ENCODE results near the gene GNA12. TPM values are rescaled to one million over a fixed set of nuclear protein-coding genes. Genes with fewer than 3 reads are reported as not detected.

Gene GNA12
- polyA plus RNA-seq, 1 donor (not counting 4 experiments of a cell fraction or from before 2014, with no cell fraction given): 35.5 TPM

DNA sequence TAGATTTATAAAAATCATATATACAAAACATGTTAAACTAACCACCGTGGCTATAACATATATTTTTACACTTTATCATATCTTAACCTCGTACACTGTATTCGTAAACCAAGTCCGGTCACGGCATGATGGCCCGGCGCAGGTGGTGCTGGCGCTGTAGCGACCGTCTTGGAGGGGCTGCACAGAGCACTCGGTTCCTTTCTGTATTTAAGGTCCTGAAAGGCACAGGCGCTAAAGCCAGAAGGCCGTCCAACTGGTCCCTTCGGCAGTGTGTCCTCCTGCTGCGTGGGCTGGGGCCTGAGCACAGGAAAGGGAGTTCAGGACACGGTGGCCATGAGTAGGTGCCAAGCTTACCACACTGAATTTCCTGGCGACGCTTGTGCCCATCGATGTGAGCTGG lies 122.3 kb downstream of the GNA12 start:
- dilution Hi-C loops (cut with MboI; ENCODE audit: extremely low pct_ligation_motif_present, low sequenced_read_pairs): no loop called here
- Histone ChIP-seq H3K4me2 (ENCODE audit: control insufficient read depth, extremely low read depth, insufficient read depth, low read depth, low read length) (no peak overlapping the region), H3K9me3 (ENCODE audit: control insufficient read depth, low read depth, low read length) (no peaks in the 10 kb centered on the region), H3K27ac (ENCODE audit: control insufficient read depth, insufficient read depth, low read length) (no peak overlapping the region), H2AFZ (ENCODE audit: control insufficient read depth, low read length) (no peak overlapping the region), H3K4me1 (ENCODE audit: control insufficient read depth, extremely low read depth, insufficient read depth, low read length) (peaks cover 8% of the 10 kb centered on the region), H3K9ac (ENCODE audit: control insufficient read depth, extremely low read depth, insufficient read depth, low read length) (no peak overlapping the region), H3K4me3 (ENCODE audit: control insufficient read depth in 2 of 3, extremely low read depth in 1 of 3, insufficient read depth in 2 of 3, low read depth in 1 of 3, low read length in 3 of 3) (no peak overlapping the region), H4K20me1 (ENCODE audit: control insufficient read depth, extremely low read depth, insufficient read depth, low read length) (no peaks in the 10 kb centered on the region), H3K9me1 (ENCODE audit: control insufficient read depth, extremely low read depth, insufficient read depth, low read length) (no peaks in the 10 kb centered on the region), H3K27me3 (ENCODE audit: control insufficient read depth, extremely low read depth, insufficient read depth, low read length) (no peaks in the 10 kb centered on the region), H3K79me2 (ENCODE audit: control insufficient read depth, insufficient read depth, low read length) (no peaks in the 10 kb centered on the region), H3K36me3 (ENCODE audit: control insufficient read depth in 2 of 2, extremely low read depth in 1 of 2, insufficient read depth in 2 of 2, low read length in 2 of 2) (peaks cover 5 to 11% of the 10 kb centered on the region in 2 experiments)
- no peak for TF ChIP-seq EZH2 (IDR thresholded peaks at IDR 0.05; ENCODE audit: low read length)
- TF ChIP-seq, protein P1, sequence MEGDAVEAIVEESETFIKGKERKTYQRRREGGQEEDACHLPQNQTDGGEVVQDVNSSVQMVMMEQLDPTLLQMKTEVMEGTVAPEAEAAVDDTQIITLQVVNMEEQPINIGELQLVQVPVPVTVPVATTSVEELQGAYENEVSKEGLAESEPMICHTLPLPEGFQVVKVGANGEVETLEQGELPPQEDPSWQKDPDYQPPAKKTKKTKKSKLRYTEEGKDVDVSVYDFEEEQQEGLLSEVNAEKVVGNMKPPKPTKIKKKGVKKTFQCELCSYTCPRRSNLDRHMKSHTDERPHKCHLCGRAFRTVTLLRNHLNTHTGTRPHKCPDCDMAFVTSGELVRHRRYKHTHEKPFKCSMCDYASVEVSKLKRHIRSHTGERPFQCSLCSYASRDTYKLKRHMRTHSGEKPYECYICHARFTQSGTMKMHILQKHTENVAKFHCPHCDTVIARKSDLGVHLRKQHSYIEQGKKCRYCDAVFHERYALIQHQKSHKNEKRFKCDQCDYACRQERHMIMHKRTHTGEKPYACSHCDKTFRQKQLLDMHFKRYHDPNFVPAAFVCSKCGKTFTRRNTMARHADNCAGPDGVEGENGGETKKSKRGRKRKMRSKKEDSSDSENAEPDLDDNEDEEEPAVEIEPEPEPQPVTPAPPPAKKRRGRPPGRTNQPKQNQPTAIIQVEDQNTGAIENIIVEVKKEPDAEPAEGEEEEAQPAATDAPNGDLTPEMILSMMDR (optimal IDR thresholded peaks at IDR 0.05 in 1 of 3, IDR thresholded peaks at IDR 0.05 in 1 of 3, conservative IDR thresholded peaks at IDR 0.05 in 1 of 3; ENCODE audit: extremely low read depth in 1 of 3, insufficient read depth in 2 of 3, low read length in 3 of 3): no peak
- FAIRE-seq: no peak
- no peak for DNase-seq (ENCODE audit: low read depth, low spot score)

DNA sequence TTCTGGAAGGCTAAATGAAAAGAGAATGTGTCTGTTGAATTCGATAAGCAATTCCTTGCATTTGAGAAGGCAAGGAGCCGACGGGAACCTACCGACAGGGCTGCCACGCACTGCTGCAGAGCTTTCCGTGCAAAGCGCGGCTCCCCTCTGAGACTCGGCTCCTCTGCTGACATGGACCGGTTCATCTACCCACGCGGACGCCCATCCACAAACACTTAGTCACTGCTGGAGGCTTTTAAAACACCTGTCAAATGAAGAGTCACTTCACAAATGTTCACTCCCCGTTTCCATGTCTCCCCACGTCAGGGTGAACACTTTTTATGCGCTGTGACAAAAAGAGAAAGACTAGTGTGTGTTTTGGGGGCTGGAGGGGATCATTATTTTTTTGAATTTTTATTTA lies 124.1 kb downstream of the GNA12 start:
- no peak overlapping the region for H2AFZ ChIP-seq (ENCODE audit: control insufficient read depth, low read length)
- TF ChIP-seq EZH2 (IDR thresholded peaks at IDR 0.05; ENCODE audit: low read length): no peak
- TF ChIP-seq, protein P1 (optimal IDR thresholded peaks at IDR 0.05 in 1 of 3, IDR thresholded peaks at IDR 0.05 in 1 of 3, conservative IDR thresholded peaks at IDR 0.05 in 1 of 3; ENCODE audit: extremely low read depth in 1 of 3, insufficient read depth in 2 of 3, low read length in 3 of 3): no peak
- H3K27me3 ChIP-seq (ENCODE audit: control insufficient read depth, extremely low read depth, insufficient read depth, low read length): no peaks in the 10 kb centered on the region
- dilution Hi-C loops (cut with MboI; ENCODE audit: extremely low pct_ligation_motif_present, low sequenced_read_pairs): no loop called here
- H3K4me3 ChIP-seq (ENCODE audit: control insufficient read depth in 2 of 3, extremely low read depth in 1 of 3, insufficient read depth in 2 of 3, low read depth in 1 of 3, low read length in 3 of 3): no peak overlapping the region
- DNase-seq (ENCODE audit: low read depth, low spot score) (no peak), FAIRE-seq (no peak)
- H3K27ac ChIP-seq (ENCODE audit: control insufficient read depth, insufficient read depth, low read length): no peak overlapping the region
- no peak overlapping the region for H3K9ac ChIP-seq (ENCODE audit: control insufficient read depth, extremely low read depth, insufficient read depth, low read length)
- peaks cover 5% of the 10 kb centered on the region in 2 experiments for H3K36me3 ChIP-seq (ENCODE audit: control insufficient read depth in 2 of 2, extremely low read depth in 1 of 2, insufficient read depth in 2 of 2, low read length in 2 of 2)
- H3K9me3 ChIP-seq (ENCODE audit: control insufficient read depth, low read depth, low read length): no peaks in the 10 kb centered on the region
- H3K79me2 ChIP-seq (ENCODE audit: control insufficient read depth, insufficient read depth, low read length): no peaks in the 10 kb centered on the region
- H3K9me1 ChIP-seq (ENCODE audit: control insufficient read depth, extremely low read depth, insufficient read depth, low read length): no peaks in the 10 kb centered on the region
- H4K20me1 ChIP-seq (ENCODE audit: control insufficient read depth, extremely low read depth, insufficient read depth, low read length): no peaks in the 10 kb centered on the region
- no peak overlapping the region for H3K4me2 ChIP-seq (ENCODE audit: control insufficient read depth, extremely low read depth, insufficient read depth, low read depth, low read length)
- peaks cover 8% of the 10 kb centered on the region for H3K4me1 ChIP-seq (ENCODE audit: control insufficient read depth, extremely low read depth, insufficient read depth, low read length)

All from keratinocyte (primary cell).